GM19328 (cell line): ENCODE measurements around the gene DNAJB12.
A peak's percentile ranks its signal among the peaks of the same experiment; 100 is the strongest.
"Not testable (repeated sequence)": the region's sequence is repeated elsewhere in the genome, so short reads cannot be mapped to it uniquely, and the experiment has no call there.

Experiments used
- ATAC-seq: cut with Tn5 transposase; IDR thresholded peaks from one replicate; pipeline ENCODE4 v1.9.1; 2021; ENCODE audit warnings: mild to moderate bottlenecking, moderate library complexity; ENCODE audit not compliant: unreplicated experiment

The DNAJB12 gene

DNA sequence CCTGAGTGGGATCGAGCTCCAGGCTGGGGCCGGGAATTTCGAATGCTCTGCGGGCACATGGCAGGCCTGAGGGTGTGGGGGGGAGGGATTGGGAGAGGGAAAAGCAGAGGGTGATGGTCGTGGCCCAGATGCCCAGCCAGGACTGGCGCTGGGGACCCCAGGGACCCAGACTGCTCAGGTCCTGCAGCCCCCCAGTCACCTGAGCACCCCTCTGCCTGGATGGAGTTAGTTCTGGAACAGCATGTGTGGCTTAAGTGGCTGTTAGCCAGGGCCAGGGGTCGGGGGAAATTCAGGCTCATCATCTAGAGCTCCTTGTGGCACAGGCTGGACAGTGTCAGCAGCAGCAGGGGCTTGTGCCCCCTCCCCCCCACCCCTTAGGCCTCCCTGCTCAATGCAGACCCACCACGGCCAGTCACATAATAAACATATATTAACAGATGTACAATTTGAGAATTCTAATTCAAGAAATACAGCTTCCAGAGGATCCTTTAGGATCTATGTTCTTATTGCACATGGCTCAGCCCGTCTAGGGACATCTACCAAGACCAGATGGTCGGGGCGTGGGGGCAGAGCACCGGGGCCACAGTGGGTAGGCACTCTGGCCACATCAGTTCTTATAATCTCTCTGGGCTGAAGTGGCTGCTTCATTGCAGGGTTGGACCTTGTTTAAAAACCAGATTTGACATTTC lies 22.2 kb downstream of the DNAJB12 start:
- ATAC-seq, result no peak

DNA sequence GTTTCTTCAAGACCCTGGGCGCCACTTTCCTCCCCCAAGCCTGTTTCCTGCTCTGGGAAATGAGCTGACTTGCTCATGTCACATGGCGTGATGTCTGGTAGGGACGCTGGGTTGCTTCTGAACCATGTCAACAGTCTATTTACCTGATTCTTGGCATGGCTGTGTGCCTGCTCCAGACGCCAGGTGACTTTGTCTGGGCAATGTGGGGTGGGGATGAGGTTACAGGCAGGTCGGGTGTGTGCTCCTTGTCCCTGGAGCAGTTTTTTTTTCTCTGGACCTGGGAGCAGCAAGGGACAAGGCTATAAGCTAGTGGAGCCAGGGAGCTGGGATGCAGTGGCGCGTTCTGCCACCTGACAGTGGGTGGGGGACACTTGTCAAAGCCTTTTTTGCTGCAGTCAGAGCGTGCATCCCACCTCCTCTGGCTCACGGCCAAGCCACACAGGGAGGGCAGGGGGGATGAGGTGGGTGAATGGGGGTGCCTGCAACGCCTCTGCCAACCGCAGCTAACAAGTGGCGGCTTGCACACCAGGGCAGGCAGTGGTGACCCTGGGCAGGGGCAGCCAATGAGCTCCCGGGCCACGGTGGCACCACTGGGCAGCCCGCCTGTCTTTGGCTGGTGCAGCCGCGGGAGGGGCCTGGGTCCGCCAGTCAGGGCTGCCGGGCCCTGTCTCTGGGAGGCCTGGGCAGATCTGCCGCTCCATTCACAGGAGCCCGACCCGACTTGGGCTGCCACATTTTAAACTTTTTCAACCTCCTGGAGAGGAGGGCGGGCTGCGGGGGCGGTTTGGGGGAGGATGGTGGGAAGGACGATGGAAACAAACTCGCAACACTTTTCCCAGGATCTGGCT lies 22.9 kb downstream of the DNAJB12 start:
- ATAC-seq, result peak; percentile 41

DNA sequence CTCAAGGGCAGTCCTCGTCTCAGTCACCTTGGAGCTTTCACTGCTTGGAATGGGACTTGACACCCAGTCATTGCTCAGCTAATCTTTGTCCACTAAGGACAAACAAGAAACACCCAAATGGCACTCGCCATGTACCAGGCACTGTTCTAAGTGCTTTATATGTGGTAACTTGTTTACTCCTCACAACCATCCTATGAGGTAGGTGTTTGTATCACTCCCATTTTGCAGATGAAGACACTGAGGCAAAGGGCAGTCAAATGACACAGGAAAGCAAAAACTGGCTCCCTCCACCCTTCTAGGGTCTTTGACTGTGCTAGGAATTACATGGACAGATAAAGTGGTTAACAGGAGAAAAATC lies 24.7 kb downstream of the DNAJB12 start:
- no peak for ATAC-seq

DNA sequence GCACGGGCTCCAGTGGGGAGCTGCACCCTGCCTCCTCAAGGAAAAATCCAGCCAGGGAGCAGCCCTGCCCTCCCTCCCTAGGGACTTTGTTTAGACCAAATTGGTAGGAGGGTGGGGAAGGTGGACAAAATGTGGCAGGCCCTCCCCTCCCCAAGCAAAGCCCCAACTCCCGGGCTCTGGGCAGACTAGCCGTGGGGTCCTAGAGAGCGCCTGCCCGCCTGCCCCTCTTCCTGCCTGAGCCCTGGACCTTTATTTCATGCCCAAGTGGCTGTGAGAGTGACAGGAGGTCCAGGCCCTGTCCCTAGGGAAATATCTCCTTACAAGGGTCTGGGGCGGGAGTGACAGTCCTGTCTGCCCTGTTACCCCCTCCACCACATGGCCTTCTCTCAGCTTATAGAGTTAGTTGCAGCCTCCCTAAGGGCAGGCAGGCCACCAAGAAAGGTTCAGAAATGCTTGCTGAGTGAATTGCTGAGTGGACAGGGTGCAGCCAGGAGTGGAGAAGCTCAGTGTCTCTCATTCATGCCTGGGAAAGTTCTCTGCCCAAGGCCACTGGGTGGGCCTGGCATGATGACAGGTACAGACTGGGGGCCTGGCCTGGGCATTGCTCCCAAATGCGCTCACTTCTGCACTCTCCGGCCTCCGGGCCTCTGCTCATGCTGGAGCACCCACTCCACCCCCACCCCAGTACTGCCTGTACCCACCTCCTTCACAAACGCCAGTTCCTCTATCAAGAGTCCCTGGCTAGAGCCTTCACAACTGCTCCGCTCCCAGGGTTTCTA lies 25.2 kb downstream of the DNAJB12 start:
- ATAC-seq, result no peak

DNA sequence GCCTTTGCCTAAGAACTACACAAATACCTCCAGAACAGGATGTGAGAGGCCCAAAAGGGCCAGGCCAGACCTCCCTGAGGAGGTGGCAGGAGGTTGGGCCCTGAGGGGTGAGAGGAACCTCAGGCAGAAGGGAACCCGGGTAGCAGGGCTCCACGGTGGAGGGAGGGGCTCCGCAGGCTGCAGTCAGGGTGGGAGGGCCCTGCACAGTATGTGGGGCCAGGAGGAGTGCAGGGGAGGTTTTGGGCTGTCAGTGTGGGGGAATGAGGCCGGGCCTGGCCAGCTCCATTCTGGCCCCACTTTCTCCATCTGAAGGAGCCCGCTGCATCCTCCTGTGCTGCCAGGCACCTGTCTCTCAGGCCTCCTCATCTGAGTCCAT lies 25.9 kb downstream of the DNAJB12 start:
- no peak for ATAC-seq

DNA sequence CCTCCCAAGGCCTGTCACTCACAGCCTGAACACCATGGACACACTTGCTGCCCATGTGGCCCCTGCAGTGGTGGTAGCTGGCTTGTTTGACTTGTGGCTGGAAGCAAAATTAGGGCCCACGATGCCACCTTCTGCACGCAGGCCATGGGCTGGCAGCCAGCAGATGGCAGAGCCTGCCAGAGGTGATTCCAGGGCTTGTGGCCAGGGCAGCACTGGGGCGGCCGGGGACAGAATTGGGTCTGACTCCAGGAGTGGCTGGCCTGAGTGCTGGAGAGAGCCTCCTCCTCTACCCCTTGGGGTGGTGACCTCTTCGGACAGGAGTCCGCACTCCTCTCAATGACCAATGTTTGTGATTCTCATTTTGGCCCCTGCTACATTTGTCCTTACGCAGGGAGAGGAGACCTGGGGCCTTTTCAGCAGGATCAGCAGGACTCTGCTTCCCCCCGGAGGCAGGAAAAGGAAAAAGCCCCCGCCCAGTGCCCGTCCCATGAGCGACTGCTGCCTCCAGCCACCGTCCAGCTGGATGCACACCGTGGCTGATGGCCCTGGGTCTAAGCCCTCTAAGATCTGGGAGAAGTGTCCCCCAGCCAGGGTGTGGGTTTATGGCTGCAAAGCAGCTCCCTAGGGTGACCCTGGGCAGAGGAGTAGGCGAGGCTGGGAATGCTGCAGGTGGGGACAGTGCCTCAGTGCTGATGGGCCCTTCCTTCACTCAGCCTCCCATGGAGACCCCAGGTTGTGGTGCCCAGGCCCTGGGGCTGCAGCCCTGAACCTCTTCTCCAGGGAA lies 26.5 kb downstream of the DNAJB12 start:
- no peak for ATAC-seq

DNA sequence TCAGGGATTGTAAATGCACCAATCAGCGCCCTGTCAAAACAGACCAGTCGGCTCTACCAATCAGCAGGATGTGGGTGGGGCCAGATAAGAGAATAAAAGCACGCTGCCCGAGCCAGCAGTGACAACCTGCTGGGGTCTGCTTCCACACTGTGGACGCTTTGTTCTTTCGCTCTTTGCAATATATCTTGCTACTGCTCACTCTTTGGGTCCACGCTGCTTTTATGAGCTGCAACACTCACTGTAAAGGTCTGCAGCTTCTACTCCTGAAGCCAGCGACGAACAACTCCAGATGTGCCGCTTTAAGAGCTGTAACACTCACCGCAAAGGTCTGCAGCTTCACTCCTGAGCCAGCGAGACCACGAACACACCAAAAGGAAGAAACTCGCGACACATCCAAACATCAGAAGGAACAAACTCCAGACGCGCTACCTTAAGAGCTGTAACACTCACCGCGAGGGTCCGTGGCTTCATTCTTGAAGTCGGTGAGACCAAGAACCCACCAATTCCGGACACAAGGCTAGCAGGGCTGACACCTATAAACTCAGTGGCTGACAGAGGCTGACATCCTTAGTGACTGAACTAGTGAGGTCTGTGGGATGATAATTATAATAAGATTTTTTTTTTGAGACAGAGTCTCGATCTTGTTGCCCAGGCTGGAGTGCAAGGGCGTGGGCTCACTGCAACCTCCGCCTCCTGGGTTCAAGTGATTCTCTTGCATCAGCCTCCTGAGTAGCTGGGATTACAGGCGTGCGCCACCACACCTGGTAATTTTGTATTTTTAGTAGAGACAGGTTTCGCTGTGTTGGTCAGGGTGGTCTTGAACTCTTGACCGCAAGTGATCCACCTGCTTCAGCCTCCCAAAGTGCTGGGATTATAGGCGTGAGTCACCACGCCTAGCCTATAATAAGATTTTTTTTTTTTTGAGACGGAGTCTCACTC lies 27.8 kb downstream of the DNAJB12 start:
- ATAC-seq, result not testable (repeated sequence)

DNA sequence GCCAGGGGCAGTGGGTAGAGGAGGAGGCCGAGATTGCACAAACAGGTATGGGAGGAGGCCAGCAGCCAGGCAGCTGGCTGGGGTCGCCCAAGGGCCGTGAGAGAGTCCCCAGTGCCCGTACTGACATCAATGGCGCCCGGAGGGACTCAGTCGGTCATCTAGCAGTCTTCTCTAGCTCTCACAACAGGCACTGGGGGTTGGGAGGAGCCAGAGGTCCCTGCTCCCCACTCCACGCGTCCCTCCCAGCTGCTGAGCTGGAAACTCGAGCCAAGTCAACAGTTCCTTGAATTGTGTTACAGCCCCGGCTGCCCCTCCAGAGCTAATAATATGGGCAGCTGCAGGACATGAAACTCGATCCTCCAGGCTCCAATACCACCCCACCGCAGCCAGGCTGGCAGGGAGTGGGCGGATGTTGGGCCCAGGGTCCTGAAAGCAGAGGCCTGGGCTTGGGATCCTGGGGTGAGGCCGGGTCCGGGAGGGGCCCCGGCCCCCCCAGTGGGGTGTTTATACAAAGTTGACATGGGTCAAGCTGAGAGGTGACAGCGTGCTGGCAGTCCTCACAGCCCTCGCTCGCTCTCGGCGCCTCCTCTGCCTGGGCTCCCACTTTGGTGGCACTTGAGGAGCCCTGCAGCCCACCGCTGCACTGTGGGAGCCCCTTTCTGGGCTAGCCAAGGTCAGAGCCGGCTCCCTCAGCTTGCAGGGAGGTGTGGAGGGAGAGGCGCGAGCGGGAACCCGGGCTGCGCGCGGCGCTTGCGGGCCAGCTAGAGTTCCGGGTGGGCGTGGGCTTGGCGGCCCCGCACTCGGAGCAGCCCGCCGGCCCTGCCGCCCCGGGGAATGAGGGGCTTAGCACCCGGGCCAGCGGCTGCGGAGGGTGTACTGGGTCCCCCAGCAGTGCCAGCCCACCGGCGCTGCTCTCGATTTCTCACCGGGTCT lies 29.2 kb downstream of the DNAJB12 start:
- ATAC-seq, result not testable (repeated sequence)

DNA sequence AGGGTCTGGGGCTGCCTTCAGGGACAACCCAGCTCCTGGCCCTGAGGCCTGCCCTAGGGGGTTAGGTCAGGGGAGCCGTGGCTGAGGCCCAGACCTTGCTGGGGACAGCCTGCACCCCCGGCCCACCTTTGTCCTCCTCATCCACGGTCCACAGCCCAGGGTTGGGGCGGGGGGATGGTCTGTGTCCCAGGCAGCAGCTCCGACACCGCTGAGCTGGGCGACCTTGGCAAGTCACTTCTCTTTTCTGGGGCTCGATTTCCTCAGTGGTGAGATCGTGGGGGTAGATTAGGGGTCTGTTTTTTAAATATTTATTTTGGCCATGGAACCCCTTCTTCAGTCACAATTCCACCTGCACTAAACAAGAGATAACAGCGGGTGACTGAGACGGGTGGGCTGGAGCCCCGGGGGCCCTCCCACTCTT lies 30.9 kb downstream of the DNAJB12 start:
- no peak for ATAC-seq

DNA sequence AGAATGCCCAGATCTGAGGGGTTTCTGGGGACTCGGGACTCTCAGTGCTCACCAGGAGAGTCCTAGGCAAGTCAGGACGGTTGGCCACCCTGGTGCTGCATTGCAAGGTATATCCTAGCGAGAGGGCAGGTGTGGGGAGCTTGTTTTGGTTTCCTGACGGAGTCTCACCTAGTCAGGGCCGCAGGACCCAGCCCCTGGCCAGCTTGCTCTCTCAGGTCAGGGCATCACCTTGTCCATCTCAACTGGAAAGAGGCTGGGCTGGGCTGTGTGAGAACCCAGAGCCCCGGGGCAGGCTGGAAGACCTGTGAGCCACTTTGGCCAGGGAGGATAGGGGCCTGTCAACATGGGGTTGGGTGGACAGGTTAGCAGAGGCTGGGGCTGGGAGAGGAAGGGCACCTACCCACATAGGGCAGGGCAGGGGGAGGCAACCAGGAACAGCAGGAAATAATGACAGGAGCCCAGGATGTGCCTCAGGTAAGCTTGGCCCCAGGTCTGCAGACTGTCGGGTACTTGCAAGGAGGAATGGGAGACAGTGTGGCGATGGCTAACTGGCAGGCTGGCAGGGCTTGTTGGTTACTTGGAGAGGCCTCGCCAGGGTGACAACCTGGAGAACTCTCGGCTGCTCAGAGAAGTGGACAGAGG lies 31.5 kb downstream of the DNAJB12 start:
- ATAC-seq, result no peak

DNA sequence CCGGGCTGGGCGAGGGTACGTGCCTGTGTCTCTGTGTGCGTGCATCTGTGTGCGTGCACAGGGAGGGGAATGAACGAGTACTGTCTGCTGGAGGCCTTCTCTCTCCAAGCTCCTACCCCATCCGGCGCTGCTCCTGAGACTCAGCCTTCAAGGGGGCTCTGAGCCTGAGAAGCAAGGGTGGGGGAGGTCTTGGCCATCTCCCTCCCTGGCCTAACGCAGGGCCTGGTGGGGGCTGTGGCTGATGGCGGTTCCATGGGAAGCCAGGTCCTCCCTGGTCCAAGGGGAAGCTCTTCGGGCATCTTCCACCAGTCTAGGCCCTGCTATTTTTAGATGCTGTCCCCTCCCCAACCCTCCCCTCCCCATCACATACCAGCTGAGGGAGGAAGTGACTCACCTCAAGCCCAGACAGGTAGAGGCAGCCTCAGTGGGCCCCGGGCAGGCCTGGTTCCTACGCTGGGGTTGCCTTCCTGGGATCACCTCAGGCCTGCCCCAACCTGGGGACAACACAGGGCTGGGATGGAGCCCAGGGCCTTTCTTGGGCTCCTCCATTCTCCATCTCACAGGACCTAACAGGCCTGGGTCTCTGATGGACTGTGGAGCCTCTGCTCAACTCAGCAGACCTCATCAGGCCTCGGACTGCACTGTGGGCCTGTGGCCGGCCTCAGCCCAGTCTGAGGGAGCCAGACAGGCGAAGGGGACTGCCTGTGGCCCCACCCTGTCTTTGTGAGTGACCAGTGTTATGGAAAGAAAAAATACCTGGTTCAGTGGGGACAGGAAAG lies 32.2 kb downstream of the DNAJB12 start:
- ATAC-seq, result no peak

DNA sequence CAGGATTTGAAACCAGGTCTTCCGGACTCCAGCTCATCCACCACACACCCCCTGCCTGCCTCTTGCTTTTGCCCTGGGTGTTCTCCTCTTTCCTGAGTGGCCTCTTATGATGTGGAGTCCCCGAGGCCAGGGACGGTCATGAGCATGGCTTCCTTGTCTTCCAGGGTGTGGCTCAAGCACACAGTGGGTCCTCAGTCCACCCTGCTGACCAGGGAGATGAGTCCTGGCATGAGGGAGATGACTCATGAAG lies 32.8 kb downstream of the DNAJB12 start:
- ATAC-seq, result no peak

DNA sequence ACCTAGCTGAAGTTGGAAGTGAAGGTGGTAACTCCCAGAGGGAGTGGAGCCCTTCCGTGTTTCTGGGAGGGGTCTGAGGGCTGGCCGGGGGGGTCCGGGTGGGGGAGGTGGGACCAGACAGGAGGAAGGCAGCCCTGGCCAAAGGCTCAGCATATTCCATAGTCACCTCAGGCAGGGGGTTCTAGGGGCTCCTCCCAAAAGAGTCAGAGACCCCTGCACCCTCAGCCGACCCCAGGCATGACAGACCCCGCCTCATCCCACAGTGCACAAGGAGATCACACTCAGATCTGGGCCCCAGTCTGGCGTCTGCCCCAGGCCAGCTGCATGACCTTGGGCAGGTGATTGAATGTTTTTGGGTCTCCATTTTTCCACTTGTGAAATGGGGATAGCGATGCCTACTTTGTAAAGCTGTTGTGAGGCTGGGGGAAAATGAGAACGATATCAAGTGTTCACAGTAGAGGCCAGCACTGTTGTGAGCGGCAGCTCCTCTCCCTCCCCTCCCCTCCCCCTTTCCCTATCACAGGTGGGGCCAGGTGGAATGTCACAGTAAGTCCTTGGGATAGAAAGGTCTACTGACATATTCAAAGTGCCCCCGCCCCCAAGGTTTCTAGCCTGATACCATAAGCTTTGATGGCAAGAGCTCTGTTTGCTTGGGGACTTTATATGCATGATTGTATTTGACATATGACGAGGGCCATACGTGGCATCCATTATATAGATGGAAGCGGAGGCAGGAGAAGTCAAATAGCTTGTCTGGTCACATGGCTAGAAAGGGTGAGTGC lies 33.3 kb downstream of the DNAJB12 start:
- no peak for ATAC-seq

DNA sequence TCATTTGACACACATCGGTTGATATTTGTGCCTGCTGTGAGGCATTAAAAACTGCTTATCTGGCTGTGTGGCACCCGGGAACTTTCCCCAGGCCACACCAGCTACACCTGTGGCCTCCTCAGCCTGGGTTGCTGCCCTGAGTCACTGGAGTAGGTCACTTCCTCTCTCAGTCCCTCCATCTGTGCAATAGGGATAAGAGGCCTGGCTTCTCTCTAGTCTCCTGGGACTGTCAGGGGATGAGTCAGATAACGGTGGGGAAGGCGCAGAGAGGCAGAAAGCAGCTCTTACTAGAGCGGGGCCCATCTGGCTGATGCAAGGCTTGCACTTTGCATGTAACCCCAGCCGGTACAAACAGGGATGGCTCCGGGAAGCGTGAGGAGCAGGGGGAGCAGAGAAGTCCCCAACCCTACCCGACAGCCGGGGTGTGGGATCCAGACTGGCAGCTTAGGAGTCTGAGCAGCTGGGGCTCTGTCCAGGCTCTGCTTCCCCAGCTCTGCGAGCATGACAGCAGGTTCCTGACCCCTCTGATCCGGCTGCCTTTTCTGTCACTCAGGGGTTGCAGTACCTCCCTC lies 34.0 kb downstream of the DNAJB12 start:
- peak; percentile 48 for ATAC-seq

DNA sequence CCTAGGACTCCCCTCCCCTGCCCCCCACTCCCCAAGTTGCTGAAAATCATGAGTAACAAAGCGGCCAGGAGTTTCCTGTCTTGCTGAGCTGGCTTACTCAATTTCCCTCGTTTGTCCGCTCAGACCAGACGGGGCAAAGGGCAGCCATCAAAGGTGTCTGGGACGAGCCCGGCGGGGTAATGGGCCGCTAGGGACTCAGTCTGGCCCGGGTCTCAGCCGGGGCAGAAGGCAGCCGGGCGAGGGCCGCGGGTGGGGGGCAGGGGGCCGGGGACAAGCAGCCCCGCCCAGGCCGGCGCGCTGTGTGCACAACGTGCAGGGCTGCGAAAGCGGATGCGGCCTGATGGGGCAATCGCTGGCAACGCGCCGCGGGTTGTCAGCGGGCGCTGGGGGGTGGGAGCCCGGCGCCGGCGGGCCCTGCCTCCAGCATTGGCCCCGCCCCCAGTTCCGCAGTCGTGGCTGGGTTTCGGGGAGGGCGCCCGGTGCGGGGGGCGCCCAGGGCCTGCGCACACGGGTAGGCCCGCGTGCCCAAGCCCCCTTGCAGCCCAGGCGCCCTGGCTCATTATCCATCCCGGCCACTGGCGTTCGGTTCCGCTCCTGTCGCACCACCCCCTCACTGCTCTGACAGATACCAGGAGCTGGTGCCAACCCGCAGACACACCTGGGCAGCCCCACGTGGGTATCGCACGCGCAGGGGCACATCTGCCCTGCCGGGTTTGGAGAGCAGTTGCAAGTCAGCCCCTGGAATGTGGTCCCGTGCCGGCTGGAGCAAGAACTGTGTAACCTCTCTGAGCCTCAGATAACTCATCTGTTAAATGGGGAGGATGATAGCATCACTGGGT lies 35.1 kb downstream of the DNAJB12 start:
- ATAC-seq, result peak; percentile 58
